GM19328 (cell line): ENCODE data around the gene FCN3.
"Not testable (repeated sequence)": the region's sequence is repeated elsewhere in the genome, so short reads cannot be mapped to it uniquely, and the experiment has no call there.

Source experiments
- ATAC-seq: cut with Tn5 transposase; IDR thresholded peaks from one replicate; pipeline ENCODE4 v1.9.1; 2021; ENCODE audit warnings: mild to moderate bottlenecking, moderate library complexity; ENCODE audit not compliant: unreplicated experiment

Gene FCN3

GRCh38 chr1:27400082-27400962 lies 25.7 kb upstream of the FCN3 start:
- no peak for ATAC-seq

DNA sequence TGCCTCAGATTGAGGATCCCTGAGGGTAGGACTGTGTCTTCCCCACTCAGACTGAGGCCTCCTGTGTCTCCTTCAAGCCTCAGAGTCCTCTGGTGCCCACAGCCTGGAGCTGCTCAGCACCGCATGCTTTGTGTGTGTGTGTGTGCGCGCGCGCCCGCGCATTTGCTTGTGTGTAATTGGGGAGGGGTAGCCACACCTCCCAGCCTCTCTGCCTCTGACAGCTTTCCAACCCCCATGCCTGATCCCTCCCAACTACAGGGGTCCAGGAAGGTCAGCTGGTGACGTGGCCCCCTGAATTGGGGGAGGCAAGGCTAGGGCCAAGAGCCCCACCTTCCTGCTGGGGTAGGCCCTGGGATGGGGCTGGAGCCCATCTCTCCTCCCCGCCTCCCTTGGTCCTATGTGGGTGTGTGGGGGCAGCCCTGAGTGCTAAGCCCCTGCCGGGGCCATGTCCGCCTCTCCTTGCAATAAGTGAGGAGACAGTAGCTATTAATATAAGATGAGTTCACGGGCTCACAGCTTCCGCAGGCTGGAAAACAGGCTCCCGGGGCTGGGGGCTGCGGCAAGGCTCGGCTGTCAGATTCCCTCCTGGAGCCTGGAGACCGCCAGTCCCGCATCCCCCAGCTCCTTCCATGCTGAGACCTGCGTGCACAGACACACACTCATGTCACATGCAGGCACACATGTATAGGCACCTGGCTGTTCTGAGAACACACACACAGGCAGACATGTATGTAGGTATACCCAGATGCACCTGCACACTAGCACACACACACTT lies 24.8 kb upstream of the FCN3 start:
- ATAC-seq: no peak

DNA sequence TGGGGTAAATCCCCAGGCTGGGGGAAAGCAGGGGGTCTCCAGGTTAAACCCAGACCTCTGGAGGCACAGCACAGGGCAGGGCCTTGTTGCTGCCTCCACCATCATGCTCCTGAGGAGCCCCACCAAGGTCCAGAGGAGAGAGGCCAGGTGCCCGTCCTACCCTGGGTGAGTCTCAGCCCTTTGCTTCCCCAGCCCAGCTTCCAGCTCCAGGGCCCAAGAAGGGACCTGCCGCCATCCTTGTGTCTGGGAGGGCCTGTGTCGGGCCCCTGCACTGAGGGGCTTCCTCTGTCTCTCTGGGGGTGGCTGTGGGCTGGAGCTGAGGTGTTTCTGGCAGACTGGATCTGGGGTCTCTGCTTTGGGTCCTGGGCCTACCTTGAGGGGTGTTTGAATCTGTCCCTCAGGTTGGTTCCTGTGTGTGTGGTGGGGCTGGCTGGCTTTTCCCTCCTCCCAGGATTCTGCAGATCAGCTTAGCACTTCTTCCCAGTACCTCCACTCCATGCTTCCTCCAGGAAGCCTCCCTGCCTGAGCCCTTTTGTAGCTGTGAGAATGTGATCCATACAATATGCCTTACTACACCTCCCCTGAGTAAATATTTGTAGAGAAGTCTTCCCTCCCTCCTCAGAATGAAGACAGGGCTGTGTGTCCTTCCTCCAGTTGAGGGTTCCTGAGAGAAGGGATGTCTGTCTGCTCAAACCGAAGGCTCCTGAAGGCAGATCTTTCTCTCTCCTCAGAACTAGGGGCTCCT lies 24.0 kb upstream of the FCN3 start:
- no peak for ATAC-seq

- ATAC-seq: no peak
These were observed 23.1 kb upstream of the FCN3 start for GRCh38 chr1:27397749-27398148.

DNA sequence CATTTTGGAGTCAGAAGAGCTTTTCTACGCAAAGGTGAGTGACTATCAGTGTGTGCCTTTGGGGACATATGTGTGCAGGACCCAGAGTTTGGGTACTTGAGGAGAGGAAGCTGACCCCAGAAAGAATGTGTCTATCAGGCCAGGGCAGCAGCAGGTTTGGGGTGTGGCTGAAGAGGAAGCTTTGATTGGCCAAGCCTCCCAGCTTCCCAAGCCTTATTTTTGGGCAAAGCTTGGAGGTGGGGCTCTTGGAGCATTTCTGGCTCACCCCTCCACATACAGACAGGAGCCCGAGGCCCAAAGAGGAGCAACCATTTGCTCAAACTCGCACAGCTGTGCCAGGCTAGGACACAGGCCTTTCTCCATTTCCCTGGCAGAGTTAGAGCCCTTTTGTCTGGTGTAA lies 22.5 kb upstream of the FCN3 start:
- no peak for ATAC-seq

DNA sequence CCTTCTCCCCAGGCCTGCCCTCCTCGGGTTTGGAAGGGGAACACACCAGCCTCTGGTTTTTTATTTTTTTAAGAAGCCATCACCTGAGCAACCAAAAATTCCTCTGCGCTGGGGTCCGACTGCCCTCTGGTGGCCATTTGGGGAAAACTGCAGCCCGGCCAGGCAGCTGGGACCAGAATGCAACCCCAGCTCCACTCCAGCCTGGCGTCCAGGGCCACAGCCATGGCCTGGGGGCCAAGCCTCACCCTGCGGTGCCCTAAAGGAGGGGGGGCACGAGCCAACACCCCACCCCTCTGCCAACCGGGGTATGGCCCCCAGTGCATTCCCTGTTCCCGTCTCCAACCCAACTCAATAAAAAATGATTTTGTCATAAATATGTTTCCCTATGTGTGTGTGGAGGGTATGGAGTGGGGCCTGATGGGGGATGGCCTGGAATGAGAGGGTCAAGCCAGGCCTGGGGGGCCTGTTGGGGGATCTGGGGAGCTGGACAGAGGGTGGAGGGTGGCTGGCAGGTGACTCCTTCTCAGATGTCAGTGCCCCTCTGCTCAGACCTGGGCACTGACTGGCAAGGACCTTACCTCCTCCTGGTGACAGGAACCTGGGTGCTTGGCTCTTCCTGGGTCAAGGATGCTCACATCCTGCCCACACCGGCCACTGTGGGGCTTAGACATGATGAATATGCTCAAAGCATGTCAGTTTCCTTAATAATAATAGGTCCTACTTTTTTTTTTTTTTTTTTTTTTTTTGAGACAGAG lies 21.0 kb upstream of the FCN3 start:
- no peak for ATAC-seq

DNA sequence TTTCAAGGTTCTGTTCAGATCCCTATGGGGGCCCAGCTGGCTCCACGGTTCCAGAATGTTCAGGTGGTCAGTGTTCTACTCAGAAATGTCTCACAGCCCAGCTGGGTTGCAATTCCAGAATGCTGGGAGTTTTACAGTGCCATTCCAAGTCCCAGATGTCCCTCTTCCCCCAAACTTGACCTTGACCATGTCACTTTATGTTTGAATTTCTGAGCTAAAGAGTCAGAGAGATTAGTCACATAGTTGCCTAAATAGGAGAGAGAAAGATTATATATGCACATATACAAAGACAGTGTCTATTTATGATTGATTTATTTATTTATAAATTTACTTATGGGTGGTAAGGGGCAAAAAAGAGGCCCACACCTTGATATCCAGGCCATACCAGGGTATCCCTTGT lies 20.3 kb upstream of the FCN3 start:
- no peak for ATAC-seq

- ATAC-seq: no peak
These were observed 19.6 kb upstream of the FCN3 start for GRCh38 chr1:27394282-27394658.

DNA sequence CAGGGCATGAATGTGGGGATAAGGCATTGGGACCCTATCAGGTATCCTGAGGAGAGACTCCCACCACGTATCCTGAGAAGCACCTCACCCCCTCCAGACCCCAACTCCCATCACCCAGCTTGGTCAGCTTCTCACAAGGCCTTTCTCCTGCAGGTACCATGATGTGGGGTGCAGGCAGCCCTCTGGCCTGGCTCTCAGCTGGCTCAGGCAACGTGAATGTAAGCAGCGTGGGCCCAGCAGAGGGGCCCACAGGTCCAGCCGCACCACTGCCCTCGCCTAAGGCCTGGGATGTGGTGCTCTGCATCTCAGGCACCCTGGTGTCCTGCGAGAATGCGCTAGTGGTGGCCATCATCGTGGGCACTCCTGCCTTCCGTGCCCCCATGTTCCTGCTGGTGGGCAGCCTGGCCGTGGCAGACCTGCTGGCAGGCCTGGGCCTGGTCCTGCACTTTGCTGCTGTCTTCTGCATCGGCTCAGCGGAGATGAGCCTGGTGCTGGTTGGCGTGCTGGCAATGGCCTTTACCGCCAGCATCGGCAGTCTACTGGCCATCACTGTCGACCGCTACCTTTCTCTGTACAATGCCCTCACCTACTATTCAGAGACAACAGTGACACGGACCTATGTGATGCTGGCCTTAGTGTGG lies 19.1 kb upstream of the FCN3 start:
- ATAC-seq: no peak

DNA sequence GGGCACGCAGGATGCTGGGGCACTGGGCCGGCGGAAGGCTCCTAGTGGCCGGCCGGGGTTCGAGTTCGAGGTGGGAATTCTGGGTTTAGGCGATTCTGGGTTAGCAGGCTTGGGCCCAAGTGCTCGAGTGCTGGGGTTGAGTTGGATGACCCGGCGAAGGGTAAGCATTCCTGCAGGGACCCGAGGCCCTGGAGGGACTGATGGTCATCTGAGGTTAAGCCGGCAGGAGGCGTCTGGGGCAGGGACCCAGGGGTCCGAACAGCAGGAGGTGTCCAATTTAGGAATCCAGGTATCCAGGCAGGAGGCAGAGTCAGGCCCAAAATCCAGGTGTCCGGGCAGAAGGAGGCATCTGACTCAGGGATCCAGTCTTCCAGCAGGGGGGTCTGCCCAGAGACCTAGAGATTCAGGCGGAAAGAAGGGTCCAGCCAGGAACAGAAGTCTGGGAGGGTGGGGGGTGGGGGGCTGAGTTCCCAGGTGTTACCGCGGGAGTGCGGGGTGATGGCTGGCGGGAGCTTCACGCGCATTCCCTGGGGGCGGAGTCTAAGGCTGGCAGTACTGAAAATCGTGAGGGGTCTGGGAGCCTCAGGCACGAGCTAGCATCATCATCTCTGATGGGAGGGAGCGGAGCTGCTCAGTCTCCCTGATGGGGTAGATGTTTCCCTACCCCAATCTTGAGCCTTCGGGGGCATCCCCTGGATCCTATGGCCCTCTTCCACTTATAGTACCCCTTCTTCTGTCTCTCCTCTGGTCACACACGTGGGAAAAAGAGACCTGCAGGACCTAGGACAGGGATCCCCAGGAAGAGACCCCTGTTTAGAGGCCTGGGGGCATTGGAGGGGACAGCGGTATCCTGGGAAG lies 18.4 kb upstream of the FCN3 start:
- no peak for ATAC-seq

- peak; percentile 67 for ATAC-seq
These were observed 17.6 kb upstream of the FCN3 start, which contains the start of gene GPR3 for GRCh38 chr1:27392096-27392777. GPR3 (plus strand) TSS chr1:27392622; CDS start chr1:27393799, 1,177 bp downstream.

- ATAC-seq: no peak
These were observed 17.0 kb upstream of the FCN3 start for GRCh38 chr1:27391511-27392095.

- ATAC-seq: no peak
These were observed 13.8 kb upstream of the FCN3 start for GRCh38 chr1:27388337-27389005.

- not testable (repeated sequence) for ATAC-seq
These were observed 10.2 kb upstream of the FCN3 start for GRCh38 chr1:27384797-27385196.

DNA sequence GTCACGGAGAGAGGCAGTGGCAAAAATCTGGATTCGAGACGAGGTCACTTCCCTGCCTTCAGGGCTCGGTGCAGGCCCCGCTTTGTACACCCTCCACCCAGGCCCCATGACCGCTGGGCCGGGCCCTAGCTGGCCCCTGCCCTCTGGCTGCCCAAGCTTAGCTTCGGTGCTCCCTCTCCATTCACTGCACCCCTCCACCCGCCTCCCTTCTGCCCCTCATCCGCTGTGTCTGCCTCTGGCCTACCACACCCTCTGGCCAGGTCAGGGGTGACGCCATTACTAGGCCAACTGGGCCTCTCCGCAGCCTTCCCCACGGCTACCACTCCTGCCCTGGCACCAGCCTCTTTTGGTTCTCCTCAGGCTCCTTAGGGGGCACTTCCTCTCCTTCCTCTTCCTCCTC lies 9.0 kb upstream of the FCN3 start:
- ATAC-seq: no peak

GRCh38 chr1:27383039-27383605 lies 8.5 kb upstream of the FCN3 start, which contains the start of gene CD164L2:
CD164L2 (minus strand) TSS chr1:27383333; CDS start chr1:27383239, 94 bp downstream.
- ATAC-seq: no peak
